Natural killer cell (primary cell): Measurements from ENCODE around the gene CSMD2. TPM values are rescaled to one million over a fixed set of nuclear protein-coding genes. Genes with fewer than 3 reads are reported as not detected.
A peak's percentile ranks its signal among the peaks of the same experiment; 100 is the strongest.

Source experiments
- ATAC-seq, 3 donors: fragments of 150-1000 bp in 2 of 3; fragments of 200-7000 bp in 1 of 3; cut with Tn5 transposase; 1 replicate in 1 of 3; 2 replicates in 2 of 3; pipeline ENCODE4 v1.10.0; 2021; ENCODE audit warnings: mild to moderate bottlenecking in 2 of 3, moderate library complexity in 2 of 3
- DNase-seq, 2 donors: peaks; one replicate each; pipeline versions ENCODE4 v3.0.0 to v3.0.0-alpha.2; 2013 to 2021; ENCODE audit warnings: mixed read lengths in 1 of 2
- H3K27ac ChIP-seq: one replicate; pipeline ENCODE4 v1.5.1; 2013; ENCODE audit warnings: mild to moderate bottlenecking, low read length
- H3K27me3 ChIP-seq: one replicate; pipeline ENCODE4 v1.6.1; 2013; ENCODE audit warnings: low read length; ENCODE audit not compliant: control insufficient read depth, insufficient read depth
- H3K36me3 ChIP-seq: one replicate; pipeline ENCODE4 v1.6.1; 2013; ENCODE audit warnings: low read length; ENCODE audit not compliant: control insufficient read depth, insufficient read depth
- H3K4me1 ChIP-seq: one replicate; pipeline ENCODE4 v1.6.1; 2013; ENCODE audit warnings: low read length; ENCODE audit not compliant: control insufficient read depth, insufficient read depth
- H3K4me3 ChIP-seq: one replicate; pipeline ENCODE4 v1.5.1; 2013; ENCODE audit warnings: low read length
- H3K9me3 ChIP-seq: one replicate; pipeline ENCODE4 v1.6.1; 2013; ENCODE audit warnings: low read length; ENCODE audit not compliant: control insufficient read depth, insufficient read depth
- H3K27ac Mint-ChIP-seq, 2 donors: one replicate each; pipeline ENCODE4 v1.8.0; 2022; ENCODE audit warnings: mild to moderate bottlenecking in 2 of 2, mixed read lengths in 2 of 2, moderate library complexity in 1 of 2
- H3K27me3 Mint-ChIP-seq, 2 donors: one replicate each; pipeline ENCODE4 v1.8.0; 2022; ENCODE audit warnings: low read depth in 2 of 2, mixed read lengths in 2 of 2
- H3K36me3 Mint-ChIP-seq: one replicate; pipeline ENCODE4 v1.8.0; 2022; ENCODE audit warnings: mixed read lengths
- H3K4me1 Mint-ChIP-seq, 2 donors: one replicate each; pipeline ENCODE4 v1.8.0; 2022; ENCODE audit warnings: mixed read lengths in 2 of 2
- H3K4me3 Mint-ChIP-seq: one replicate; pipeline ENCODE4 v1.8.0; 2022; ENCODE audit warnings: mild to moderate bottlenecking, moderate library complexity, mixed read lengths
- H3K9me3 Mint-ChIP-seq, 2 donors: one replicate each; pipeline ENCODE4 v1.8.0; 2022; ENCODE audit warnings: mixed read lengths in 2 of 2
- WGBS: methylation state at CpG from one replicate; pipeline ENCODE4 v1.1.7; 2013; ENCODE audit warnings: missing lambda C conversion rate; ENCODE audit not compliant: insufficient coverage; 5-methylcytosine and 5-hydroxymethylcytosine counted together
- intact Hi-C: fragments of 100-400 bp; cut with micrococcal nuclease; formaldehyde crosslinking; loops from one replicate; pipeline ENCODE4 v1.14.2; 2022
- total RNA-seq, 4 donors: library from RNA; stranded (reverse); fragments of 120-200 nt in 1 of 4; gene quantifications; one replicate each; pipeline versions ENCODE4 v1.2.3 to v1.2.4, GENCODE V29; 2013 to 2022
- TF ChIP-seq, protein P1 (sequence below): fragments of 200-600 bp; IDR thresholded peaks from one replicate; pipeline ENCODE4 v1.8.0; 2022; ENCODE audit warnings: antibody characterized with exemption

CSMD2 gene
- total RNA-seq, 3 donors from 2014 or later (not counting 1 experiment from before 2014, with no cell fraction given), result not detected

GRCh38 chr1:33626801-33627200 lies 538.2 kb downstream of the CSMD2 start:
- no peaks in the 10 kb centered on the region for H3K36me3 Mint-ChIP-seq
- H3K27ac Mint-ChIP-seq, result no peak overlapping the region
- peaks cover 2% of the 10 kb centered on the region for H3K27me3 ChIP-seq
- intact Hi-C loops, result no loop called here
- DNase-seq, result no peak
- TF ChIP-seq, protein P1, sequence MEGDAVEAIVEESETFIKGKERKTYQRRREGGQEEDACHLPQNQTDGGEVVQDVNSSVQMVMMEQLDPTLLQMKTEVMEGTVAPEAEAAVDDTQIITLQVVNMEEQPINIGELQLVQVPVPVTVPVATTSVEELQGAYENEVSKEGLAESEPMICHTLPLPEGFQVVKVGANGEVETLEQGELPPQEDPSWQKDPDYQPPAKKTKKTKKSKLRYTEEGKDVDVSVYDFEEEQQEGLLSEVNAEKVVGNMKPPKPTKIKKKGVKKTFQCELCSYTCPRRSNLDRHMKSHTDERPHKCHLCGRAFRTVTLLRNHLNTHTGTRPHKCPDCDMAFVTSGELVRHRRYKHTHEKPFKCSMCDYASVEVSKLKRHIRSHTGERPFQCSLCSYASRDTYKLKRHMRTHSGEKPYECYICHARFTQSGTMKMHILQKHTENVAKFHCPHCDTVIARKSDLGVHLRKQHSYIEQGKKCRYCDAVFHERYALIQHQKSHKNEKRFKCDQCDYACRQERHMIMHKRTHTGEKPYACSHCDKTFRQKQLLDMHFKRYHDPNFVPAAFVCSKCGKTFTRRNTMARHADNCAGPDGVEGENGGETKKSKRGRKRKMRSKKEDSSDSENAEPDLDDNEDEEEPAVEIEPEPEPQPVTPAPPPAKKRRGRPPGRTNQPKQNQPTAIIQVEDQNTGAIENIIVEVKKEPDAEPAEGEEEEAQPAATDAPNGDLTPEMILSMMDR, result no peak
- no peak overlapping the region for H3K4me3 Mint-ChIP-seq
- H3K4me1 Mint-ChIP-seq, result no peaks in the 10 kb centered on the region
- no peaks in the 10 kb centered on the region for H3K4me1 ChIP-seq
- H3K27me3 Mint-ChIP-seq, result peaks cover 17 to 27% of the 10 kb centered on the region in 2 donors
- WGBS, result 86% methylated on average over 4 of the region's 4 CpGs
- H3K36me3 ChIP-seq, result no peaks in the 10 kb centered on the region
- no peaks in the 10 kb centered on the region for H3K9me3 ChIP-seq
- no peaks in the 10 kb centered on the region for H3K9me3 Mint-ChIP-seq
- no peak overlapping the region for H3K4me3 ChIP-seq
- ATAC-seq, result no peak
- no peak overlapping the region for H3K27ac ChIP-seq

DNA sequence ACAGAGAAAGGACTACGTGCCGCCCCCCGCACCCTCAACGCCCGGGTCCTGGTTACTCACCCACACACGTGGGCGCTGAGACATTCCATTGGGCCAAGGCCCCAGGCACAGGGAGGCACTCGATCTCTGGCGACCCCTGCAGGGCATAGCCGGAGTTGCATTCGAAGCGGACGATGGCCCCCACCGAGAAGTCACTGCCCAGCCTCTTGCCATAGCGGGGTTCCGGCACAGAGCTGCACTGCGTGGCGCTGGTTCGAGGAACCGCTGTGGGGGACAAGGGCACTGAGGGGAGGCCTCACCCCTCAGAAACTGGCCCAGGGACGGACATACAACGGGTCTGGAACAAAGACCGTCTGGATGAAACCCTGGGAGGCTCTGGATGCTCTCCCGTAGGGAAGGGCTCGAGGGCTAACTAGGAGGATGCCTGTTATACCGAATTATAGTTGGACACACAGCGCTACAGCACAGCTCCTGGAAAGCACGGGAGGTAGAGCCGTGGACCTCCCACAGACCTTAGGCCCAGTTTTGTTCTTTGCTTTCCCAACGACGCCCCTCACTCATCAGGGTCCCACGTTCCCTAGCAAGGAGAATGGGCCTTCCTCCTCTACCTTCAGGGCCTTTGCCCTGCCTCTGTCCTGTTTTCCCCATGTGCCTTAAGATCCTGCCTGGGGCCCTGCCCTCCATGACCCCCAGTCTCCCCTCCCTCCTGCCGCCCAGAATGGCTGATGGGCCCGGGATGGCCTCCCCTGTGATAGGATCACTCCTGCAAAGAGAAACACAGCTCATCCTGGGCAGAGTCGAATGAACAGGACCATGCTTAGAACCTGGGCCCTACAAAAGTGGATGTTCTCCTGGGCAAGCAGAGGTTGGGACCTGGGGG lies 539.8 kb downstream of the CSMD2 start:
- no peaks in the 10 kb centered on the region for H3K4me1 ChIP-seq
- no peak overlapping the region for H3K4me3 ChIP-seq
- intact Hi-C loops, result no loop called here
- H3K36me3 ChIP-seq, result no peaks in the 10 kb centered on the region
- Mint-ChIP-seq H3K4me1 (no peaks in the 10 kb centered on the region), H3K36me3 (no peaks in the 10 kb centered on the region), H3K9me3 (no peaks in the 10 kb centered on the region), H3K27ac (no peak overlapping the region), H3K4me3 (no peak overlapping the region), H3K27me3 (peaks cover 20 to 25% of the 10 kb centered on the region in 2 donors)
- H3K27me3 ChIP-seq, result peaks cover 2% of the 10 kb centered on the region
- DNase-seq (no peak), ATAC-seq (no peak)
- 91% methylated on average over 35 of the region's 35 CpGs for WGBS
- TF ChIP-seq, protein P1, result peak; percentile 13
- H3K9me3 ChIP-seq, result no peaks in the 10 kb centered on the region
- no peak overlapping the region for H3K27ac ChIP-seq

DNA sequence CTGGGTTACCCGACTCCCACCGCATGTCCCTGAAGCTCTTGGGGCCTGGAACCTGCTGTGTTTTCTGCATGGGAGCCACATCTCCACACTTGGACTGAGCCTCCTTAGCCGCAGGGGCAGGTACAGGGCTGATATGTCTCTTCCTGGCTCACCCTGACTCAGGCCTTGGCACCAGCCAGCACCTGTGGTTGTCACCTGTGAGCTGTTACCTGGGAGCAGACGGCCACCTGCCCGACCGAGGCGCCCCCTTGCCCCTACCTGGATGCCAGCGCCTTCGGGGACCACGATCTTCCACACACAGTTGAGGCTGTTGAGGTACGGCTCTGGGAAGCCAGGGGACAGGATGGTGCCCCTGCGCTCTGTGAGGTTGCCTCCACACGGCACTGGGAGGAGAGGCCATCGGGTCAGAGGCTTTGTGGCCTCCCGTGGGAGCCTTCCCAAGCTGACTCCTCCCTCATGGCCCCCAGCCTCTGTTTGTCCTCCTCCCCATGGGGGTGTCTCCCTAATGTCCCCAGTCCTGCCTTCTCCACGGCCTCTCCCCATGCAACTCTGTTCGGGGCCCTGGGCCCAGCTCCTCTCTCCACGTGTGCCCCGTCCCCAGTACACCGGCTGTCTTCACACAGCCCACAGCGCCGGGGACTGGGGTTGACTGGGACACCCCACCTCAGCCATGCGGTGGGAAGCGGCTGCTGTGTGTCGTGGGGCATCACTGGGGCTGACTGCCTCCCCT lies 540.6 kb downstream of the CSMD2 start:
- no peaks in the 10 kb centered on the region for H3K36me3 Mint-ChIP-seq
- peaks cover 2% of the 10 kb centered on the region for H3K27me3 ChIP-seq
- H3K4me3 Mint-ChIP-seq, result no peak overlapping the region
- 93% methylated on average over 25 of the region's 25 CpGs for WGBS
- no peak overlapping the region for H3K4me3 ChIP-seq
- H3K27me3 Mint-ChIP-seq, result peaks cover 20 to 27% of the 10 kb centered on the region in 2 donors
- H3K4me1 Mint-ChIP-seq, result no peaks in the 10 kb centered on the region
- no peaks in the 10 kb centered on the region for H3K9me3 Mint-ChIP-seq
- TF ChIP-seq, protein P1, result no peak
- H3K4me1 ChIP-seq, result no peaks in the 10 kb centered on the region
- no peak overlapping the region for H3K27ac ChIP-seq
- DNase-seq (no peak), ATAC-seq (no peak)
- no peak overlapping the region for H3K27ac Mint-ChIP-seq
- no peaks in the 10 kb centered on the region for H3K9me3 ChIP-seq
- no peaks in the 10 kb centered on the region for H3K36me3 ChIP-seq
- intact Hi-C loops, result no loop called here
